Measurements from ENCODE around the gene MPZL3.

DNA sequence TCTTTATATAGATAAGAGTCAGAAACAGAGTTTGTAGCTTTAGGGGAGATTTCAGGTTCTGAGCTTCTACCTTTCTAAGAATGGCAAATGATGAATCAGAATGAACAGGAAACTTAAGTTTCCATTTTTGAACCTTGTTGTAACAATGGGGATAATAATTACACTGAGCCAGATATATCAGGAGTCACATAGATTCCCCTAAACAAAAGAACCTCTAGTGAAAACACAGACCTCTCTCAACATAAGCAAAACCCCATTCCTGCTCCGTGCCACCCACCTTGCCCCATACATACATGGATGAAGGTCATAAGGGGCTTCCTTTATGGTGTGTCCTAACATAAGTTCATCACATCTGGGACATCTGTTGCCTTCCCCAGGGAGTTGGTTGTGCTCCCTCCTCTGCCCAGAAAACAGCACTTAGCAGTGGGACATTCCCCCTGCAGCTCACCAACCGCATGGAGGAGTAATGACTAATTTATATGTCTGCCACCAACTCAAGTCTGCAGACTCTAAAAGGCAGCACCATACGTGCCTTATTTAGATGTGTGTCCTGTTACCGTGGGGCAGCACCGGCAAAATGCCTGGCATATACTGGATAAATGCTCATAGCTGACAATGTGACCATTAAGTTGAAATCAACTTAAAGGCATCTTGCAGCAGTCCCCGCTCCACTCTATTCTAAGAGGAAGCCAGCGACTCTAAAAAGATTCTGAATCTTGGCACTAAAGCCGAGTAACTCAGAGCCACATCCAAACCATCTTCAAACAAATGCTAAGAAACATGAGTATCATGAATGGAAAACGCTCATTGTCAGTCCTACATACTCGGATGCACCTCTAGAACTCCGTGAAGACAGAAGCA lies 35.3 kb downstream of the MPZL3 start:
- TF ChIP-seq EZH2 (IDR thresholded peaks at IDR 0.05) (no peak), POLR2AphosphoS5 (IDR thresholded peaks at IDR 0.05; ENCODE audit: borderline replicate concordance, low read depth, low read length) (no peak), FOXP2 (optimal IDR thresholded peaks at IDR 0.05; ENCODE audit: control extremely low read depth, extremely low read length, insufficient read depth) (no peak)

Measured in SK-N-MC (cell line).